PC-3 (cell line): ENCODE measurements around the gene SPAG7.

Experiments
- EZH2 ChIP-seq: fragments of 300-600 bp; sonication (generic); IDR thresholded peaks from one replicate; pipeline ENCODE4 v1.6.1; 2017; ENCODE audit warnings: antibody characterized with exemption, mild to moderate bottlenecking, low read length; ENCODE audit not compliant: unreplicated experiment
- EZH2phosphoT487 ChIP-seq: fragments of 300-600 bp; sonication (generic); IDR thresholded peaks from 2 replicates; pipeline ENCODE4 v1.6.1; 2018; ENCODE audit warnings: mild to moderate bottlenecking, antibody characterized with exemption, low read length, borderline replicate concordance
- TF ChIP-seq, protein P1 (sequence below): fragments of 300-600 bp; sonication (generic); conservative IDR thresholded peaks from 2 replicates; pipeline ENCODE4 v1.5.1; 2017; ENCODE audit warnings: antibody characterized with exemption, low read depth, mild to moderate bottlenecking, low read length

DNA sequence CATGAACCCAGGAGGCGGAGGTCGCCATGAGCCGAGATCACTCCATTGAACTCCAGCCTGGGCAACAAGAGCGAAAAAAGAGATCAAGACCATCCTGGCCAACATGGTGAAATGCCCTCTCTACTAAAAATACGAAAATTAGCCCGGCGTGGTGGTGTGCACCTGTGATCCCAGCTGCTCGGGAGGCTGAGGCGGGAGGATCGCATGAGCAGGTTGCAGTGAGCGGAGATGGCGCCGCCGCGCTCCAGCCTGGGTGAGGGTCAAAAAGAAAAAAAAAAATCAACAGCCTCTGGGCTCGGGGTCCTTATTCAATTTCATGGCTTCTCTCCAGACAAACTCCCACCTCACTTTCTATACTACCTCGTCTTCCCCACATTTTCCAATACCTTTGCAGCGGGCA, 38.7 kb downstream of the SPAG7 start:
- TF ChIP-seq, protein P1, sequence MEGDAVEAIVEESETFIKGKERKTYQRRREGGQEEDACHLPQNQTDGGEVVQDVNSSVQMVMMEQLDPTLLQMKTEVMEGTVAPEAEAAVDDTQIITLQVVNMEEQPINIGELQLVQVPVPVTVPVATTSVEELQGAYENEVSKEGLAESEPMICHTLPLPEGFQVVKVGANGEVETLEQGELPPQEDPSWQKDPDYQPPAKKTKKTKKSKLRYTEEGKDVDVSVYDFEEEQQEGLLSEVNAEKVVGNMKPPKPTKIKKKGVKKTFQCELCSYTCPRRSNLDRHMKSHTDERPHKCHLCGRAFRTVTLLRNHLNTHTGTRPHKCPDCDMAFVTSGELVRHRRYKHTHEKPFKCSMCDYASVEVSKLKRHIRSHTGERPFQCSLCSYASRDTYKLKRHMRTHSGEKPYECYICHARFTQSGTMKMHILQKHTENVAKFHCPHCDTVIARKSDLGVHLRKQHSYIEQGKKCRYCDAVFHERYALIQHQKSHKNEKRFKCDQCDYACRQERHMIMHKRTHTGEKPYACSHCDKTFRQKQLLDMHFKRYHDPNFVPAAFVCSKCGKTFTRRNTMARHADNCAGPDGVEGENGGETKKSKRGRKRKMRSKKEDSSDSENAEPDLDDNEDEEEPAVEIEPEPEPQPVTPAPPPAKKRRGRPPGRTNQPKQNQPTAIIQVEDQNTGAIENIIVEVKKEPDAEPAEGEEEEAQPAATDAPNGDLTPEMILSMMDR = no peak
- TF ChIP-seq EZH2phosphoT487 = no peak
- TF ChIP-seq EZH2 = no peak
